ENCODE results near the gene MRPL44. TPM values are rescaled to one million over a fixed set of nuclear protein-coding genes. Genes with fewer than 3 reads are reported as not detected.
A peak's percentile ranks its signal among the peaks of the same experiment; 100 is the strongest.

MRPL44 gene
- total and polyA plus RNA-seq, 2 donors (not counting 1 experiment from before 2014, with no cell fraction given), result 8.9 to 26.7 TPM

- Histone ChIP-seq H4K20me1 (ENCODE audit: control insufficient read depth, insufficient read depth, low read length, poor library complexity, severe bottlenecking) (peaks cover 12% of the 10 kb centered on the region), H3K79me2 (ENCODE audit: control insufficient read depth, insufficient read depth, low read length) (peaks cover 83% of the 10 kb centered on the region), H3K9ac (ENCODE audit: low read length) (no peak overlapping the region), H3K4me2 (replicated peaks; ENCODE audit: low read depth, low read length, poor library complexity, severe bottlenecking) (peak overlapping the region; percentile 30), H3K4me3 (ENCODE audit: control extremely low read depth in 1 of 5, extremely low read depth in 1 of 5, insufficient read depth in 1 of 5, low read depth in 2 of 5, low read length in 4 of 5) (no peak overlapping the region), H3K27me3 (replicated peaks in 1 of 4; ENCODE audit: control extremely low read depth in 1 of 4, control insufficient read depth in 3 of 4, insufficient read depth in 4 of 4, low read length in 3 of 4) (no peaks in the 10 kb centered on the region), H3K4me1 (ENCODE audit: control insufficient read depth in 2 of 2, insufficient read depth in 2 of 2, low read length in 2 of 2) (peaks cover 14 to 15% of the 10 kb centered on the region in 2 donors), H3K36me3 (replicated peaks in 1 of 2; ENCODE audit: control extremely low read depth in 1 of 2, control insufficient read depth in 1 of 2, extremely low read depth in 1 of 2, insufficient read depth in 2 of 2, low read length in 1 of 2) (no peaks in the 10 kb centered on the region), H3K9me3 (ENCODE audit: control extremely low read depth in 1 of 3, control insufficient read depth in 2 of 3, insufficient read depth in 1 of 3, low read length in 2 of 3) (peaks cover 0 to 8% (median 5%) of the 10 kb centered on the region in 3 donors), H3K27ac (ENCODE audit: low read length in 2 of 2) (no peak overlapping the region), H2AFZ (ENCODE audit: insufficient read depth, low read depth, low read length, poor library complexity, severe bottlenecking) (no peak overlapping the region)
- DNase-seq (no peak), ATAC-seq (ENCODE audit: low read depth) (no peak)
- Mint-ChIP-seq H3K9me3 (ENCODE audit: insufficient read depth) (peaks cover 6% of the 10 kb centered on the region), H3K27ac (peak overlapping the region; percentile 15), H3K27me3 (no peaks in the 10 kb centered on the region), H3K4me3 (peak overlapping the region; percentile 32), H3K4me1 (peaks cover 45% of the 10 kb centered on the region)
- ChIA-PET POLR2A (no interaction called here), CTCF (interaction anchor here (1.0 to 1.7 kb wide), 2 partner anchors 10 to 30 kb away, joined by 4 to 5 read pairs; no protein-coding TSS in a partner anchor)
- WGBS (ENCODE audit: insufficient coverage), result 8% methylated on average over 3 of the region's 4 CpGs
- intact Hi-C loops (cut with micrococcal nuclease), result no loop called here
- no peak for TF ChIP-seq CTCF (IDR thresholded peaks at IDR 0.05)
- TF ChIP-seq EZH2 (IDR thresholded peaks at IDR 0.05; ENCODE audit: borderline replicate concordance, insufficient read depth, low read depth, low read length, poor library complexity, severe bottlenecking), result no peak
Observed at GRCh38 chr2:223929571-223930102, 27.6 kb upstream of the MRPL44 start.

GRCh38 chr2:223930103-223930976, 26.9 kb upstream of the MRPL44 start:
- Mint-ChIP-seq H3K4me1 (peaks cover 52% of the 10 kb centered on the region), H3K4me3 (peak overlapping the region; percentile 23), H3K27me3 (no peaks in the 10 kb centered on the region), H3K27ac (peak overlapping the region; percentile 65), H3K9me3 (ENCODE audit: insufficient read depth) (peaks cover 6% of the 10 kb centered on the region)
- ChIA-PET POLR2A (no interaction called here), CTCF (interaction anchor here (1.0 to 1.7 kb wide), 2 partner anchors 9 to 30 kb away, joined by 4 to 5 read pairs; no protein-coding TSS in a partner anchor)
- intact Hi-C loops (cut with micrococcal nuclease), result no loop called here
- H3K27ac ChIP-seq (ENCODE audit: low read length in 2 of 2), result no peak overlapping the region
- TF ChIP-seq EZH2 (IDR thresholded peaks at IDR 0.05; ENCODE audit: borderline replicate concordance, insufficient read depth, low read depth, low read length, poor library complexity, severe bottlenecking), result no peak
- no peak for TF ChIP-seq CTCF (IDR thresholded peaks at IDR 0.05)
- H3K9me3 ChIP-seq (ENCODE audit: control extremely low read depth in 1 of 3, control insufficient read depth in 2 of 3, insufficient read depth in 1 of 3, low read length in 2 of 3), result peaks cover 0 to 8% (median 5%) of the 10 kb centered on the region in 3 donors
- no peak for ATAC-seq (ENCODE audit: low read depth)
- H2AFZ ChIP-seq (ENCODE audit: insufficient read depth, low read depth, low read length, poor library complexity, severe bottlenecking), result no peak overlapping the region
- H4K20me1 ChIP-seq (ENCODE audit: control insufficient read depth, insufficient read depth, low read length, poor library complexity, severe bottlenecking), result peaks cover 18% of the 10 kb centered on the region
- H3K4me3 ChIP-seq (ENCODE audit: control extremely low read depth in 1 of 5, extremely low read depth in 1 of 5, insufficient read depth in 1 of 5, low read depth in 2 of 5, low read length in 4 of 5), result no peak overlapping the region
- peak overlapping the region; percentile 30 for H3K4me2 ChIP-seq (replicated peaks; ENCODE audit: low read depth, low read length, poor library complexity, severe bottlenecking)
- no peak for DNase-seq
- H3K79me2 ChIP-seq (ENCODE audit: control insufficient read depth, insufficient read depth, low read length), result peaks cover 87% of the 10 kb centered on the region
- no peaks in the 10 kb centered on the region for H3K27me3 ChIP-seq (replicated peaks in 1 of 4; ENCODE audit: control extremely low read depth in 1 of 4, control insufficient read depth in 3 of 4, insufficient read depth in 4 of 4, low read length in 3 of 4)
- H3K4me1 ChIP-seq (ENCODE audit: control insufficient read depth in 2 of 2, insufficient read depth in 2 of 2, low read length in 2 of 2), result peaks cover 14 to 15% of the 10 kb centered on the region in 2 donors
- H3K36me3 ChIP-seq (replicated peaks in 1 of 2; ENCODE audit: control extremely low read depth in 1 of 2, control insufficient read depth in 1 of 2, extremely low read depth in 1 of 2, insufficient read depth in 2 of 2, low read length in 1 of 2), result no peaks in the 10 kb centered on the region
- no peak overlapping the region for H3K9ac ChIP-seq (ENCODE audit: low read length)
- WGBS (ENCODE audit: insufficient coverage), result 91% methylated on average over 19 of the region's 23 CpGs
